GF-D8 (cell line): Measurements from ENCODE around the gene ANKRD28.
"Not testable (repeated sequence)": the region's sequence is repeated elsewhere in the genome, so short reads cannot be mapped to it uniquely, and the experiment has no call there.

Source experiments
- DNase-seq: peaks from one replicate; lab custom pipeline; 2025; lab: John Stamatoyannopoulos, UW

ANKRD28 gene

GRCh38 chr3:15634671-15635070, 163.1 kb downstream of the ANKRD28 start:
- no peak for DNase-seq

- no peak for DNase-seq
Measured at GRCh38 chr3:15633766-15634598, 163.8 kb downstream of the ANKRD28 start.

- no peak for DNase-seq
Measured at GRCh38 chr3:15633159-15633558, 164.6 kb downstream of the ANKRD28 start.

GRCh38 chr3:15632212-15632580, 165.6 kb downstream of the ANKRD28 start:
- DNase-seq, result no peak

GRCh38 chr3:15631426-15632211, 166.2 kb downstream of the ANKRD28 start:
- no peak for DNase-seq

- no peak for DNase-seq
Measured at GRCh38 chr3:15630646-15631350, 167.0 kb downstream of the ANKRD28 start.

GRCh38 chr3:15629860-15630597, 167.8 kb downstream of the ANKRD28 start:
- peak; percentile 58 for DNase-seq

GRCh38 chr3:15628967-15629366, 168.8 kb downstream of the ANKRD28 start:
- DNase-seq, result no peak

GRCh38 chr3:15623535-15624440, 174.0 kb downstream of the ANKRD28 start:
- no peak for DNase-seq

GRCh38 chr3:15619659-15620464, 177.9 kb downstream of the ANKRD28 start:
- not testable (repeated sequence) for DNase-seq
